KMS-11 (cell line): ENCODE data around the gene DLL1.

Experiments used
- H2AFZ ChIP-seq: fragments of 200-600 bp; sonication (generic); 2 replicates; pipeline ENCODE4 v1.6.1; 2016; ENCODE audit warnings: antibody characterized with exemption, mixed run types, low read depth
- H3K27ac ChIP-seq: fragments of 200-600 bp; sonication (generic); 2 replicates; pipeline ENCODE4 v1.6.1; 2016; ENCODE audit warnings: mild to moderate bottlenecking, mixed run types
- H3K27me3 ChIP-seq: fragments of 200-600 bp; sonication (generic); 2 replicates; pipeline ENCODE4 v1.6.1; 2017; ENCODE audit warnings: mild to moderate bottlenecking, low read depth, mixed run types, moderate library complexity; ENCODE audit not compliant: insufficient read depth
- H3K36me3 ChIP-seq: fragments of 200-600 bp; sonication (generic); 2 replicates; pipeline ENCODE4 v1.6.1; 2017; ENCODE audit warnings: mild to moderate bottlenecking, mixed run types; ENCODE audit not compliant: insufficient read depth
- H3K4me1 ChIP-seq: fragments of 200-600 bp; sonication (generic); 2 replicates; pipeline ENCODE4 v1.6.1; 2016; ENCODE audit warnings: mild to moderate bottlenecking, low read depth, mixed run types; ENCODE audit not compliant: poor library complexity, severe bottlenecking
- H3K4me2 ChIP-seq: fragments of 200-600 bp; sonication (generic); 2 replicates; pipeline ENCODE4 v1.7.0; 2016; ENCODE audit warnings: mild to moderate bottlenecking, mixed run types
- H3K4me3 ChIP-seq: fragments of 200-600 bp; sonication (generic); IDR thresholded peaks from 2 replicates; pipeline ENCODE4 v1.6.1; 2017; ENCODE audit warnings: low read depth, low read length, mixed read lengths; ENCODE audit not compliant: insufficient read depth
- H3K79me2 ChIP-seq: fragments of 200-600 bp; sonication (generic); 2 replicates; pipeline ENCODE4 v1.6.1; 2016; ENCODE audit warnings: low read depth, mixed run types; ENCODE audit not compliant: insufficient read depth
- H3K9ac ChIP-seq: fragments of 200-600 bp; sonication (generic); 2 replicates; pipeline ENCODE4 v1.6.1; 2016; ENCODE audit warnings: mild to moderate bottlenecking, mixed run types
- H4K20me1 ChIP-seq: fragments of 200-600 bp; sonication (generic); 2 replicates; pipeline ENCODE4 v1.6.1; 2016; ENCODE audit warnings: mild to moderate bottlenecking, mixed run types; ENCODE audit not compliant: insufficient read depth
- TF ChIP-seq, protein P1 (sequence below): fragments of 200-600 bp; sonication (generic); conservative IDR thresholded peaks from 2 replicates; pipeline ENCODE4 v1.6.1; 2017; ENCODE audit warnings: low read depth, mild to moderate bottlenecking, antibody characterized with exemption, low read length, moderate library complexity, mixed read lengths

Gene DLL1

DNA sequence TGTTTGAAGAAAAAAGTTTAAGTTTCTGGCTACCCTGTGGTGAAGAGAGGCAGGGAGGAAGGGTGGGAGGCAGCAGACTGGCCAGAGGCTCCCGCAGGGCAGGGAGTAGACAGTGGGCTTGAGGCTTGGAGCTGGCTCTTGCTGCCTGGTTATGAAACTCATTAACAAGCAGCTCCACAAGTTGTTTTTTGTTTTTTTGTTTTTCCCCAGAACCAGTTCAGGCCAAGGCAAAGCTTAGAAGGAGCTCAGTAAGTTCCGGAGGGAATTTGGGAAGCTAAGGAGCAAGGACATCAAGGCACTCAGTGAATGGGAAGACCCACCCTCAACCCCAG, 4.0 kb downstream of the DLL1 start:
- no peak overlapping the region for H3K4me2 ChIP-seq
- H3K4me3 ChIP-seq, result no peak overlapping the region
- H2AFZ ChIP-seq, result no peak overlapping the region
- H3K9ac ChIP-seq, result no peak overlapping the region
- TF ChIP-seq, protein P1, sequence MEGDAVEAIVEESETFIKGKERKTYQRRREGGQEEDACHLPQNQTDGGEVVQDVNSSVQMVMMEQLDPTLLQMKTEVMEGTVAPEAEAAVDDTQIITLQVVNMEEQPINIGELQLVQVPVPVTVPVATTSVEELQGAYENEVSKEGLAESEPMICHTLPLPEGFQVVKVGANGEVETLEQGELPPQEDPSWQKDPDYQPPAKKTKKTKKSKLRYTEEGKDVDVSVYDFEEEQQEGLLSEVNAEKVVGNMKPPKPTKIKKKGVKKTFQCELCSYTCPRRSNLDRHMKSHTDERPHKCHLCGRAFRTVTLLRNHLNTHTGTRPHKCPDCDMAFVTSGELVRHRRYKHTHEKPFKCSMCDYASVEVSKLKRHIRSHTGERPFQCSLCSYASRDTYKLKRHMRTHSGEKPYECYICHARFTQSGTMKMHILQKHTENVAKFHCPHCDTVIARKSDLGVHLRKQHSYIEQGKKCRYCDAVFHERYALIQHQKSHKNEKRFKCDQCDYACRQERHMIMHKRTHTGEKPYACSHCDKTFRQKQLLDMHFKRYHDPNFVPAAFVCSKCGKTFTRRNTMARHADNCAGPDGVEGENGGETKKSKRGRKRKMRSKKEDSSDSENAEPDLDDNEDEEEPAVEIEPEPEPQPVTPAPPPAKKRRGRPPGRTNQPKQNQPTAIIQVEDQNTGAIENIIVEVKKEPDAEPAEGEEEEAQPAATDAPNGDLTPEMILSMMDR, result no peak
- no peaks in the 10 kb centered on the region for H4K20me1 ChIP-seq
- H3K27me3 ChIP-seq, result peaks cover 27% of the 10 kb centered on the region
- H3K79me2 ChIP-seq, result no peaks in the 10 kb centered on the region
- H3K27ac ChIP-seq, result no peak overlapping the region
- H3K4me1 ChIP-seq, result no peaks in the 10 kb centered on the region
- H3K36me3 ChIP-seq, result no peaks in the 10 kb centered on the region

DNA sequence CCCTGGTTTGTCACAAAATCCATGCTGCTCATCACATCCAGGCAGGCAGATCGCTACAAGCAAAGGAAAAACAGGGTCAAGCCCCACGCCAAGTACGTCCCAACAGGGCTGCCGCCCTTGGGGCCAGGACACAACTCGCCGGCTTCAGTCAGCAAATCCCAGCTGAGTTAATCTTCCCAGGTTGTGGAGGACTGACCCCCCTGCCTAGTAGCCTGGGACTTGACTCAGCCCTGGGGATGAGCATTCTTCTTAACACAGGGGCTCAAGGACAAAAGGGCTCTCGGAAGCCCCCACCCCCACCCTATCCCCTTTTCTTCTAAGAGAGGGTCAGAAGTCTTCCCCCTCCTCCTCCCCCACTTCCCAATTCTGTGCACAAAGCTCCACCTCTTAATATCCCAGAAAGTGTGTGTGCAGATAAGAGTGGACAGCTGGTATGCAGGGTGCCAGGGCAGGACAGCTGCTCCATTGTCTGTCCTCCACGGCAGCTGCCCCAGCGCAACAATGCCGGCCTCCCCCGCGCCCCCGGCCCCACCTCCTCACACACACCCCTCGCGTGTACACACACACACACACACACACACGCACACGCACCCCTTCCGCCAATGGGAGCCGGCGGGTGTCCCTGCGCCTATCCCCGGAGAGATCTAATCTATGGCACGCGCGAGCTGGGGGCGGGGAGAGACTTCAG, 4.5 kb downstream of the DLL1 start:
- Histone ChIP-seq H3K4me1 (no peaks in the 10 kb centered on the region), H3K4me3 (no peak overlapping the region), H3K36me3 (no peaks in the 10 kb centered on the region), H3K27me3 (peaks cover 22% of the 10 kb centered on the region; the same call in 1 of the 2 replicates), H3K79me2 (no peaks in the 10 kb centered on the region), H4K20me1 (no peaks in the 10 kb centered on the region), H3K9ac (no peak overlapping the region), H2AFZ (no peak overlapping the region), H3K27ac (no peak overlapping the region), H3K4me2 (no peak overlapping the region)
- TF ChIP-seq, protein P1, result no peak

GRCh38 chr6:170285482-170285881, 5.4 kb downstream of the DLL1 start:
- Histone ChIP-seq H3K27ac (no peak overlapping the region), H3K79me2 (no peaks in the 10 kb centered on the region), H4K20me1 (no peaks in the 10 kb centered on the region), H3K36me3 (no peaks in the 10 kb centered on the region), H3K4me1 (no peaks in the 10 kb centered on the region), H3K27me3 (peaks cover 22% of the 10 kb centered on the region; the same call in 1 of the 2 replicates), H3K4me2 (no peak overlapping the region), H2AFZ (no peak overlapping the region), H3K4me3 (no peak overlapping the region), H3K9ac (no peak overlapping the region)
- TF ChIP-seq, protein P1, result no peak

DNA sequence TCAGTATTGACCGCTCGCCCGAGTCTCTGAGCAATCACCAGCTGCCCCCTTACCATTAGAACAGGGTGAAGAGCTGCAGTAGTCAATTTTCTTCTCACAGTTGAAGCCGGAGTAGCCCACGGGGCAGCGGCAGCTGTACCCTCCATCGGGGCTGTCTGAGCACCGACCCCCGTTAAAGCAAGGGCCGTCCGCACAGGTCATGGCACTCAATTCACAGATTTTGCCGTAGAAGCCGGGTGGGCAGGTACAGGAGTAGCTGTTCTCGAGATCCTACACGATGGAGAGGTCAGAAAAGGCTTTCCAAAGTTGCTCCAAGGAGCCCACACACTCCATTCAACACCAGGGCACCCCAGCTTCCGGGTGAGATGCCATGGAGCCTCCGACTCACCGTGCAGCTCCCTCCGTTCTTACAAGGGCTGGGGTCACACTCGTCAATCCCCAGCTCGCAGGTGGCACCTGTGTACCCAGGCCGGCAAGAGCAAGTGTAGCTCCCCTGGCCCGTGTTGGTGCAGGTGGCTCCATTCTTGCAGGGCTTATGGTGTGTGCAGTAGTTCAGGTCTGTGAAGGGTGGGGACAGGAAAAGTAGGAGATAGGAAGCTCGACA, 5.9 kb downstream of the DLL1 start:
- peaks cover 22% of the 10 kb centered on the region; the same call in 1 of the 2 replicates for H3K27me3 ChIP-seq

More for the DNA sequence above, 5.9 kb downstream of the DLL1 start:
- no peak overlapping the region for H3K4me3 ChIP-seq
- H3K36me3 ChIP-seq, result no peaks in the 10 kb centered on the region
- no peaks in the 10 kb centered on the region for H3K79me2 ChIP-seq
- H3K4me2 ChIP-seq, result no peak overlapping the region
- no peak overlapping the region for H3K9ac ChIP-seq
- TF ChIP-seq, protein P1, result no peak
- no peak overlapping the region for H2AFZ ChIP-seq
- no peak overlapping the region for H3K27ac ChIP-seq
- H3K4me1 ChIP-seq, result no peaks in the 10 kb centered on the region
- H4K20me1 ChIP-seq, result no peaks in the 10 kb centered on the region
